HK-2 (cell line): ENCODE results near the gene ZDHHC3.

Experiments used
- DNase-seq: peaks from one replicate; pipeline ENCODE4 v3.0.0-alpha.2; 2018; ENCODE audit not compliant: unreplicated experiment

Gene ZDHHC3

DNA sequence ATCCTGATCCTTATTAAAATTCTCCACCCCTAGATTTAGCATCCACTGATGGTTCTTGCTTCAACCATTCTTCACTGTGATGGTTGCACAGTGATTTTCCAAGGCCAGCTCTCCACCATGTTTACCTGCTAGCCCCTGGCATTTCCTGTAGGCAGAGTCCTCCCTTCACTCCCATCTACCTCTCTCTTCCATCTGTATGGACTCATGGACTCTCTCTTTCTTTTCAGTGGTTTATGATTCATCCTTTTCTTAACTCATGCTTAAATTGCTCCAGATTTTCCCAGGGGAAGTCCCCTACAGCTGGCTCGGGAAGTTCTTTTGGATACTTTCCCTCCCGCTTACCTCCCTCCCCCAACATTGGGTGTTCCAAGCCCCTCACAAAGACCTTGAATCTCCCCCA lies 82.9 kb downstream of the ZDHHC3 start:
- DNase-seq, result no peak

DNA sequence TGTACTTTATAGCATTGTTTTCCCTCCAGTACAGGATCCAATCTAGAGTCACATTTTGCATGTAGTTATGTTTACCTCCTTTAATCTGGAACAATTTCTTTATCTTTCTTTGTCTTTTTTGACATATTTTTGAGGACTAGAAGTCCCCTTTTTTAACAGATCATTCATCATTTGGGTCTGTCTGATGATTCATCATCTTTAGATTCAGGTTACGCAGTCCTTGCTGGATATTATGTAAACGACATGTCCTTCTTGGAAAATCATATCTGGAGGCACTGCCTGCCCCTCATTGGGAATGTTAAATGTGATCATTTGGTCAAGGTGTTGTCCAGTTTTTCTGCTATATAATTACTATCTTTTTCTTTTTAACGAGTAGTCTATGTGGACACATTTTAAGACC lies 83.3 kb downstream of the ZDHHC3 start:
- no peak for DNase-seq

DNA sequence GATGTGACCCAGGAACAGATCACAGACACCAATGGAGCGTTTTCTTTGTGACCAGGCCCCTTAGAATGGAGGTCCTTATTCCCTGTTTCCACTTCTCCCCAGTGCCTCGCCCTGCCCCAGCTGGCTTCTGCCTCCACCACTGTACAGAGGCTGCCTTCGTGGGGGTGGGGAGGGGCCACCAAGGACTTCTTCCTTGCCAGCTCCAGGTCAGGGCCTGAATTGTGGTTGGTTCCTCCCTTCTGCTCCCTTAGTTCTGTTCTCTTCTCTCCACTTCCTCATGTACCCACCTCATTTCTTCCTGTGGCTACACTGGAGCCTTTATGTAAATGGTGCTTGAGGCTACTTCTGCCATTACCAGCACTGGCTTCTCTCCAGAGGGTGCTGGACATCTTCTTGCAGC lies 85.1 kb downstream of the ZDHHC3 start:
- no peak for DNase-seq

DNA sequence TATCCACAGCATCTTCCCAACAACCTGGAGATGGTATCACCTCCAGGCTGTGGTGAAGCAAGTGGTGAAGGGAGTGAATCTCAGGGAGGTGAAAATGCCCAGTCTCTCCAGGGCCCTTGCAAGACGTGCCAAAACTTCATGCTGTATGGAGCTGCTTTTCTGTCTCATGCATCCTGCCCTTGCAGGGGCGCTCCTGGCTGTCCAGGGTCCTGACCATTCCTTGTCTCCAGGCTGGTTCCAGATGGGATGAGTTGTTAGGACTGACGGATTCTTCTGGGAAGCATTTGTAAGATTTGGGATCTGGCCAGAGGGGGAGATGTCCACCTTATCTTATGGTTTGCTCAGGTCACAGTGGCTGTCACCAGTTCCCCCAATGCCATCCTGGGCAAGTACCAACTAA lies 85.7 kb downstream of the ZDHHC3 start:
- DNase-seq, result no peak

DNA sequence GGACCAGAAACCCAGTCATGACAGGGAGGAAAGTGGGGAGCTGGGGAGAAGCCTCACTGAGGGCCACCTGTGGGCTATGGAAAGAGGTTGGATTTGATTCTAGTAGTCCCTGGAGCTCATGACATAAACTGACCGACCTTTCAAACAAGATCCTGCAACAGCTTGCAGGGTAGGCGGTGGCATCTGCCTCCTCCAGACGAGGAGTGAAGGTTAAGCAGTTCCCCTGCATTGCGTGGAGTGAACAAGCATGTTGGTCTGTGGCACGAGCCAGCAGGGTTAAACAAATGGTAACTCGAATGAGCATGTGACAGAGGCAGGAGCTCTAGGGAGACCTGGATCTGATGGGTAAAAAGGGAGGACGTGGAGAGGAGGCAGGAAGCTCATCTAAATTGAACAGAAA lies 88.9 kb downstream of the ZDHHC3 start:
- no peak for DNase-seq

DNA sequence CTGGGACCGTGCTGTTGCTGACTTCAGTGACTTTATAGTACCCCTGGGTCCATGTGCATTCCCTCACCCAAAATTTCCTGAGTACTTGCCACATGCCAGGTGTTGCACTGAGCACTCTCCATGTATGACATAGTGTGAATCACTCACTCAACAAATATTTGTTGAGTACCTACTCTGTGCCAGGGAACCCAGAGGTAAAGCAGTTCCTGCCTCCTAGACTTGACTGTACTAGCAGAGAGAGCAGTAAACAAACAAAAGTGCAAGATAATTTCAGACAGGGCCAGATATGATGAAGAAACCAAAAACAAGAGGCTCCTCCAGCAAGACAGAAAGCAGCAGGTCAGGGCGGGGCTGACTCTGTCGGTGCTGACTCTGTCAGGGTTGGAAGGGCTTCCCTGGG lies 89.4 kb downstream of the ZDHHC3 start:
- no peak for DNase-seq

DNA sequence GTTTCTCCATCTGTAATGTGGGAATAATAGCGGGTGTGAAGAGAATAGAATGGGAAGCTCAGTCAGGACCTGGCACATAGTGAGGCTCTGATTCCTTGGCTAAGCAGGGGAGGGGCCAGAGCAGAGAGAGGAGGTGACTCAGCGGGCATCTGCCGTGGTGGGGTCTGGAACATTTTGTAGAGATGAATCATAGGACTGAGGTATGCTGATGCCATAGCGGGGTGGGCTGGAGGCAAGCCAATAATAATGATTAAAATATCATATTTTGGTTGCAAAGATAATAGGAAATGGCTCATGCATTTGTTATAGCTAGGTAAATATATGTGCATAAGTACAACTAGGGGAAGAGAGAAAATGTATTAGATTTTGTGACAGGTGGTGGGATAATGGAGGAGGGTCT lies 90.4 kb downstream of the ZDHHC3 start:
- DNase-seq, result peak; percentile 76

DNA sequence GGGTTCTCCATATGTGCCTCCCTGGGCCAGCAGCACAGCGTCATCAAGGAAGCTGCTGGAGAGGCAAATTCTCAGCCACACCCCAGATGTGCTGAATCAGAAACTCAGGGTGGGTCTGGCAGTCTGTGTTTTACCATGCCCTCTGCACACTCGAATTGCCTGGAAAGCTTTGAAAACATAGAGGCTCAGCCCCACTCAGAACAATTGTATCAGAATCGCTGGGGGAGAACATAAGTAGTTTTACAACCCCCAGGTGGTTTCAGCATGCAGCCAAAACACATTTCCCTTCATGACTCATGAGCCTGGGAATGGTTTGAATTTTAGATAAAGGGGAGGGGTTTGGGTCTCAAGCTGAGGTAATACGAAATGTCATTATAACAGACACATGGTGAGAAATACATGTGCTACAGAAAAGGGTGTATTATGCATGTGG lies 92.0 kb downstream of the ZDHHC3 start:
- DNase-seq, result peak; percentile 64

DNA sequence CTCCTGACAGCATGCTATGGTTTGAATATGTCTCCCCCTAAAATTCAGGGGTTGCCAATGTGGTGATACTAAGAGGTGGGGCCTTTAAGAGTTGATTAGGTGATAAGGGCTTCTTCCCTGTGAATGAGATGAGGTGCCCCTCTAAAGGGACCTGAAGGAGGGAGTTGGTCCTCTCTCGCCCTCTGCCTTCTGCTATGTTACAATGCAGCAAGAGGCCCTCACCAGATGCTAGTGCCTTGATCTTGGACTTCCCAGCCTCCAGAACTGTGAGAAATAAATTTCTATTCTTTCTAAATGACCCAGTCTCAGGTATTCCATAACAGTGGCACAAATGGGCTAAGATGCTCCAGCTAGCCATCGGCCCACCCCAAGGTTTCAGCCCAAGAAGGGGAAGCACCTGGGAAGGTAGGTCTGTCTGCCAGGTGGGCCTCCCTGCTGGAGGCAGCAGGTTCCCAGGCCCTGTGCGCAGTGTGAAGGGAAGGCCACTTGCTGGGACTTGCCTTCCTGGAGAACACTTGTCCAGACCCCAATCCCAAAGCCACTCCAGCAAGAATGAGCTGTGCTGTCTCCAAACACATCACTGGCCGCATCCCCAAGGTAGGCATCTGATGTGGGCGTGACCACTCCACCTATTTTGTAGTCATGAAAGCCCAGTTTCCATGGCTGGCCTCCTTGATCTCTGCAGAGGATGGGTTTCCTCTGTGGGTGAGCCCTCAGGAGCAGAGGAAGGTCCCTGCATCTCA lies 92.6 kb downstream of the ZDHHC3 start:
- no peak for DNase-seq

DNA sequence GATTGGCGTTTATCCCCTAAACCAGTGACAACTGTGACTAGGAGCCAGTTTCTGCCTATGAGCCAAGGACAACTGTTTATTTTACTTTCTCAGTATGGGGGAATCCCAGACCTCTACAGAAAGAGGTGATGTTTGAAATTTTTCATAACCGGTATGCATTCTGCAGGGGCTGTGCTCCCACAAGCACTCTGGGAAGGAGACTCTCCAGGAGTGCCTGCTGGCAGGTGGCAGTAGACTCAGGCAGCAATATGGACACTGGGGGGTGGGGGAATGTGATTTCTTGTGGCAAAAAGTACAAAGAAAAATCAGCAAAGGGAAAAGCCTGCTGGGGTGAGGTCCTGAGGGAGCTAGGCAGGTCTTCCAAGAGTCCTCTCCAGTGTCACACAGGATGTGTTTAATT lies 95.7 kb downstream of the ZDHHC3 start:
- DNase-seq, result no peak

DNA sequence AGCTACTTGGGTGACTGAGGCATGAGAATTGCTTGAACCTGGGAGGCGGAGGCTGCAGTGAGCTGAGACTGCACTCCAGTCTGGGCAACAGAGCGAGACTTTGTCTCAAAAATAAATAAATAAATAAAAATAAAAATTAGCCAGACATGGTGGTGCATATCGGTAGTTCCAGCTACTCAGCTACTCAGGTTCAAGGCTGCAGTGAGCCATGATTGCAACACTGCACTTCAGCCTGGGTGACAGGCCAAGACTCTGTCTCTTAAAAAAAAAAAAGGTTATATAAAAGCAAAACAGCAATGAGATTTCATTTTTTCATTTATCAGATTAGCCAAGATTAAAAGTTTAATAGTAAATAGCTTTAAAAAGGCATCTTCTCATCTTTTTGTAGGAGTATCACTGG lies 98.6 kb downstream of the ZDHHC3 start:
- DNase-seq, result no peak

DNA sequence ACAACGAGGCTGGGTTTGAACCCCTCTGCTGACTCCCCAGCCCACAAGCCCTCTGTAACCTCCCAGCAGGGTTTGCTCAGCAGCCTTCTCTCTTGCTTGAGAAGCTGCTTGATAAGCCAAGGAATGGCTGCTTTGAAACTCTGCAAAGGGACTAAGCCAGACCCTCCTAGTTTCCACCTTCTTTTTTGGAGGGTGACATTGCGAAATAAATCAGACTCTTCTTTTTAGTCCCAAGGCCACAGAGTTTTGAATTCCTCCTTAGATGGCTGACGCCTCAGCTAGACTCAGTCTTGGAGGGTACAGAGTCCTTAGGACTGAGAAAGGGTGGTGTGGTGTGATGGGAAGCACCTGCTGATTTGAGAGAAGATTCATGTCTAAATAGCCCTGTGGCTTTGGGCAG lies 100.4 kb downstream of the ZDHHC3 start:
- DNase-seq, result no peak
